ENCODE data around the gene CSK.

GRCh38 chr15:74775894-74776293 is 6.0 kb upstream of the CSK start:
- TF ChIP-seq POLR2AphosphoS5 (IDR thresholded peaks at IDR 0.05; ENCODE audit: borderline replicate concordance, low read depth, low read length) (no peak), EZH2 (IDR thresholded peaks at IDR 0.05) (no peak), FOXP2 (optimal IDR thresholded peaks at IDR 0.05; ENCODE audit: control extremely low read depth, extremely low read length, insufficient read depth) (no peak)
